Esophagus squamous epithelium (tissue), 4 donors: ENCODE measurements around the gene SMPDL3A.

Experiments used
- CTCF ChIP-seq, 6 experiments: fragments of 450-650 bp in 4 of 6; fragments of 200-600 bp in 2 of 6; sonication (generic) in 2 of 6; IDR thresholded peaks; one replicate each; pipeline ENCODE4 v1.5.1; 2016 to 2019; ENCODE audit warnings: antibody characterized with exemption in 6 of 6, mild to moderate bottlenecking in 4 of 6, moderate library complexity in 4 of 6
- POLR2A ChIP-seq, 4 donors: fragments of 450-650 bp; IDR thresholded peaks; one replicate each; pipeline ENCODE4 v1.6.1; 2017; ENCODE audit warnings: antibody characterized with exemption in 4 of 4, mild to moderate bottlenecking in 4 of 4, moderate library complexity in 3 of 4

GRCh38 chr6:122818866-122819265 lies 29.8 kb downstream of the SMPDL3A start:
- TF ChIP-seq CTCF (IDR thresholded peaks at IDR 0.05): no peak
- no peak for TF ChIP-seq POLR2A (IDR thresholded peaks at IDR 0.05)
